SU-DHL-6 (cell line): Measurements from ENCODE around the gene LRBA.

Source experiments
- EZH2phosphoT487 ChIP-seq: fragments of 200-600 bp; sonication (generic), shearing (Covaris generic); conservative IDR thresholded peaks from 2 replicates; pipeline ENCODE4 v1.6.1; 2018; ENCODE audit warnings: mild to moderate bottlenecking, antibody characterized with exemption, low read length, moderate library complexity, mixed read lengths
- TF ChIP-seq, protein P1 (sequence below): fragments of 200-600 bp; sonication (generic); IDR thresholded peaks from one replicate; pipeline ENCODE4 v1.5.1; 2017; ENCODE audit warnings: antibody characterized with exemption, mild to moderate bottlenecking, low read length, moderate library complexity; ENCODE audit not compliant: insufficient read depth, poor library complexity, severe bottlenecking

DNA sequence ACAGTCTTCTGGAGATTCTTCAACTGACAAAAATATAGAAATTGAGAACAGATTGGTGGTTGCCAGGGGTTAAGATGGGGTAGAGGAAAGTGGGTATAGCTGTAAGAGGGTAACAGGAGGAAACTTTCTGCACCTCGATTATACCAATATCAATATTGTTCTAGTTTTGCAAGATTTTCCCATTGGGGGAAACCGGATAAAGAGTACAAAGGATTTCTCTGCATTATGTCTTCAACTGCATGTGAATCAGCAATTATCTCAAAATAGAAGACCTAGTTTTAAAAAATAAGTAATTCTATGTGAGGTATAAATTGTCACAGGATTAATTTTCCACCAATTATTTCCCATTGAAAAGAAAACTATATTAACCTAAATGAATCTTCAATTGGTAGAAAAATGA is 65.7 kb downstream of the LRBA start:
- TF ChIP-seq, protein P1, sequence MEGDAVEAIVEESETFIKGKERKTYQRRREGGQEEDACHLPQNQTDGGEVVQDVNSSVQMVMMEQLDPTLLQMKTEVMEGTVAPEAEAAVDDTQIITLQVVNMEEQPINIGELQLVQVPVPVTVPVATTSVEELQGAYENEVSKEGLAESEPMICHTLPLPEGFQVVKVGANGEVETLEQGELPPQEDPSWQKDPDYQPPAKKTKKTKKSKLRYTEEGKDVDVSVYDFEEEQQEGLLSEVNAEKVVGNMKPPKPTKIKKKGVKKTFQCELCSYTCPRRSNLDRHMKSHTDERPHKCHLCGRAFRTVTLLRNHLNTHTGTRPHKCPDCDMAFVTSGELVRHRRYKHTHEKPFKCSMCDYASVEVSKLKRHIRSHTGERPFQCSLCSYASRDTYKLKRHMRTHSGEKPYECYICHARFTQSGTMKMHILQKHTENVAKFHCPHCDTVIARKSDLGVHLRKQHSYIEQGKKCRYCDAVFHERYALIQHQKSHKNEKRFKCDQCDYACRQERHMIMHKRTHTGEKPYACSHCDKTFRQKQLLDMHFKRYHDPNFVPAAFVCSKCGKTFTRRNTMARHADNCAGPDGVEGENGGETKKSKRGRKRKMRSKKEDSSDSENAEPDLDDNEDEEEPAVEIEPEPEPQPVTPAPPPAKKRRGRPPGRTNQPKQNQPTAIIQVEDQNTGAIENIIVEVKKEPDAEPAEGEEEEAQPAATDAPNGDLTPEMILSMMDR: no peak
- no peak for TF ChIP-seq EZH2phosphoT487
